Measurements from ENCODE around the gene TREX2.

Gene TREX2

DNA sequence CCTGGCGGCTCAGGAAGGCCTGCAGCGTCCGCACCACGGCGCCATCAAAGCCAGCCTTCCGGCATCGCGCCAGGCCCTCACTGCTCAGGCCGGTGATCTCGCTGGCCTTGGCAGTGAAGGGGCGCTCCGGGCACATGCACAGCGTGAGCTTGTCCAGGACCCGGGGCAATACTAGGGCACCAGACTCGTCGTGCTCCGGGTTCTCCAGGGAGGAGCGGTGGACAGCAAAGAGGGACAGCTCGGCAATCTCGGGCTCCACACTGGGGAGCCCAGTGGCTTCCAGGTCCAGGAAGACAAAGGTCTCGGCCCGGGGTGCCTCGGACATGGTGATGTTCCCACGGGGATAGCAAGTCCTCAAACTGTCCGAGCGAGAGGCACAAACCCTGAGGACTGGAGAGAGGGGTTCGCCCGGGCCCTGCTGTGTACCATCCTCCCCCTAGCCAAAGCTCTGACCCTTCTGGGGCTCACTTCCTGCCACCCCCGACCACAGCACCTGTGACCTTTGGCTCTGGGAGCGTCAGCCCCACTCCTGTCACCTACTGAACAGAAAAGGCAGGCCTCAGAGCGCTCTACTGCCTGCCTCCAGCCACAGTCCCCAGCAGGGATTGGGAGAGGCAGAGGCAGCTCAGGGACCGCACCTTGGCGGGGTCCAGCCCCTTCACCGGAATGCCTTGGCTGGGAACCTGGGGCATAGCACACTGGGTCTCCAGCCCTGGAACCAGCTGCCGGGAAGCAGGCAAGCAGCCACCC lies 575 bp downstream of the TREX2 start:
- ATAC-seq (replicated peaks) (no peak), DNase-seq (no peak)
- H3K36me3 Mint-ChIP-seq (ENCODE audit: insufficient read depth) = no peaks in the 10 kb centered on the region
- no peak overlapping the region for H3K27ac Mint-ChIP-seq
- no peaks in the 10 kb centered on the region for H3K27me3 Mint-ChIP-seq
- no peaks in the 10 kb centered on the region for H3K4me1 Mint-ChIP-seq (ENCODE audit: low read depth in 2 of 2)
- no peak overlapping the region for H3K4me3 Mint-ChIP-seq
- H3K9me3 Mint-ChIP-seq = no peaks in the 10 kb centered on the region

DNA sequence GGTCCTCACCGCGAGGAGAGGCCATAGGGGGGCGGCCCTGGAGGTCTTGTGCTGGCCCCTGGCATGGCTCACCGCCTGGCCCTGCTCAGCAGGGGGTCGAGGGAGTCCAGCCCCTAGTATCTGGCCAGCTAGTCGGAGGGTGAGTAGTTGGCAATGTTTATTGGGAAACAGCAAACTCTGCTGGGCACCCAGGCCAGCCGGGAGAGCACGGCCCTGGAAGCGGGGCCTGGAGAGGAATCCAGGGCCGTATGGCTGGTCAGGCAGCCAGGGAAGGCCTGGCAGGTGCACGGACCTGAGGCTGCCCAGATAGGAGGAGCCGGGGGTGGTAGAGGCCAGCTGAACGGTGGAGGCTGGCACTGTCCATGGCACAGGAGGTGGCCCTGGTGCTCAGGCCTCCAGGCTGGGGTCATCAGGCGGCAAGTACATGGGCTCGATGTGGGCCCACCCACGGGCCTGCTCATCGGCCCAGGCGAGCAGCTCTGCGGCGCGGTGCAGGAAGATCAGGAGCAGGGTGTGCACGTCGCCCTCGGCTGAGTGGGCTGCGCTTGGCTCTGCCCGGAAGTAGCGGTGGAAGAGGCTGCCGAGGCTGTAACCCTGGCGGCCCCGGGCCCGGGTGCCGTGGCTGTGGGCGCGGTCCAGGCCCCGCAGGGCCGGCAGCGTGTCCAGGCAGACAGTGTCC lies 1.4 kb downstream of the TREX2 start:
- no peak overlapping the region for H3K27ac Mint-ChIP-seq
- no peaks in the 10 kb centered on the region for H3K27me3 Mint-ChIP-seq
- DNase-seq = no peak
- no peaks in the 10 kb centered on the region for H3K4me1 Mint-ChIP-seq (ENCODE audit: low read depth in 2 of 2)
- no peaks in the 10 kb centered on the region for H3K36me3 Mint-ChIP-seq (ENCODE audit: insufficient read depth)
- H3K4me3 Mint-ChIP-seq = no peak overlapping the region
- ATAC-seq (replicated peaks) = no peak
- H3K9me3 Mint-ChIP-seq = no peaks in the 10 kb centered on the region

DNA sequence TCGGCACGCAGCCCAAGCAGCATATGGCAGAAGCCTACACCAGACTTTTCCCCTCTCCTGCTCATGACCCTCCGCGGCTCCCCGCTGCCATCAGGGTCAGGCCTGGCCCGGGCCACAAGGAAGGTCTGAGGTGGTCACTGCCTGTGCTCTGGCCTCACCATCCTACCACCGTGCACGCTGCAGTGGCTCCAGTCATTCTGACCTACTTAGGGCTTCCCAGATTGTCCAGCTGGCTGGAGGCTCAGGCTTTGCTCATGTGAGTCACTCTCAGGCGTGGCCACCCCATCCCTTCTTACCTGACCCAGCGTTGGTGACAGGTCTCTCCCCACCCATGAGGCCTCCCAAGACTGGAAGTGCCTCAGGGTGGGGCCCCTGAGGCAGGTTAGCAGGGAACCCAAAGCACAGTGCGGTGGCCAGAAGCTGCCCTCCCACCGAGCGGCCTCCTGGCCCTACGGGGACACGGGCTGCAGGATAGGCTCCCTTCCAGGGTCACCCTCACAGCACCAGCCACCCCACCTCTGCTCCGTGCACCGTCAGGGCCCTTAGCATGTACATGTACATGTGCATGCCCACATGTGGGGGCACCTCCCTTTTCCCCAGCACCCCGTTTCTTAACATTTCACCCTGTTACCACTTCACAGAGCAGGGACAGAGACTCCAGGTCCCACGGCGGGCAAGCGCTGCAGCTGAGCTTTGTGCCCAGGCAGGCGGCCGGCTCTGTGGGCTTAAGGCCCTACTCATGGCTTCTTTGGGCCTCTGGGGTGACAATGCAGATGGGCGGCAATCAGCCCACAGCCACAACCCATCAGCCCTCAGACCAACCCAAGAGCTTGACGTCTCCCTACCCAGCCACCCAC lies 2.2 kb downstream of the TREX2 start:
- ATAC-seq (replicated peaks) = no peak
- H3K27ac Mint-ChIP-seq = no peak overlapping the region
- H3K4me3 Mint-ChIP-seq = no peak overlapping the region
- H3K27me3 Mint-ChIP-seq = no peaks in the 10 kb centered on the region
- H3K9me3 Mint-ChIP-seq = no peaks in the 10 kb centered on the region
- DNase-seq = no peak
- no peaks in the 10 kb centered on the region for H3K4me1 Mint-ChIP-seq (ENCODE audit: low read depth in 2 of 2)
- no peaks in the 10 kb centered on the region for H3K36me3 Mint-ChIP-seq (ENCODE audit: insufficient read depth)

DNA sequence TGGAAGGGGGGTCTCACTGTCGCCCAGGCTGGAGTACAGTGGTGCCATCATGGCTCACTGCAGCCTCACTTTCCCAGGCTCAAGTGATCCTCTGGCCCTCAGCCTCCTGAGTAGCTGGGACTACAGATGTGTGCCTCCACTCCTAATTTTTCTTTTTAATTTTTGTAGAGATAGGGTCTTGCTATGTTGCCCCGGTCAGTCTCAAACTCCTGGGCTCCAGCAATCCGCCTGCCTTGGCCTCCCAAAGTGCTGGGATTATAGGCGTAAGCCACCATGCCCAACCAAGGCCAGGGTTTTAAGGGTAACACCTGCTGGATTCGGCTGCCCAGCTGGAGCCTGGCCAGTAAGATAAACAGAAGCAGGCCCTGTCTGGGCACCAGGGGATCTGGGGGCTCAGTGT lies 3.4 kb downstream of the TREX2 start:
- ATAC-seq (replicated peaks) (no peak), DNase-seq (no peak)
- H3K36me3 Mint-ChIP-seq (ENCODE audit: insufficient read depth) = no peaks in the 10 kb centered on the region
- H3K4me3 Mint-ChIP-seq = no peak overlapping the region
- H3K4me1 Mint-ChIP-seq (ENCODE audit: low read depth in 2 of 2) = no peaks in the 10 kb centered on the region
- H3K9me3 Mint-ChIP-seq = no peaks in the 10 kb centered on the region
- no peaks in the 10 kb centered on the region for H3K27me3 Mint-ChIP-seq
- no peak overlapping the region for H3K27ac Mint-ChIP-seq

DNA sequence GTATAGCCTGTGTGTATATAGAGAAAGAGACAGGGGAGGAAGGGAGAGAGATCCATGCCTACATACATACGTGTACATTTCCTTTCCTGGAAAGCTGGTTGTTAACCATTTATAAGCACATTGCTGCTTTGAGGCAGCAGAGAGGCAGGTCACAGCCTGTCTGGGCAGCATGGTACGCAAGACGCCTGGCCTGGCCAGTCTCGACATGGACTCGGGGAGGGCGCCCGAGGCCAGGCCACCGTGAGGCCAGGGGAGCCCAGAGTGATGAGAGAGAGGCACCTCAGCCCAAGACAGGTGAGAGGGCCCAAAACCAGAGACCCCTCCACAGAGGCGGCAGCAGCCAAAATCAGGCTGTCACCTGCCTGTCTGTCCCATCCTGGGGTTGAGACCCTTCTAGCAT lies 3.9 kb downstream of the TREX2 start:
- Mint-ChIP-seq H3K4me3 (no peak overlapping the region), H3K4me1 (ENCODE audit: low read depth in 2 of 2) (no peaks in the 10 kb centered on the region), H3K27ac (no peak overlapping the region), H3K27me3 (no peaks in the 10 kb centered on the region), H3K9me3 (no peaks in the 10 kb centered on the region), H3K36me3 (ENCODE audit: insufficient read depth) (no peaks in the 10 kb centered on the region)
- ATAC-seq (replicated peaks) (no peak), DNase-seq (no peak)

DNA sequence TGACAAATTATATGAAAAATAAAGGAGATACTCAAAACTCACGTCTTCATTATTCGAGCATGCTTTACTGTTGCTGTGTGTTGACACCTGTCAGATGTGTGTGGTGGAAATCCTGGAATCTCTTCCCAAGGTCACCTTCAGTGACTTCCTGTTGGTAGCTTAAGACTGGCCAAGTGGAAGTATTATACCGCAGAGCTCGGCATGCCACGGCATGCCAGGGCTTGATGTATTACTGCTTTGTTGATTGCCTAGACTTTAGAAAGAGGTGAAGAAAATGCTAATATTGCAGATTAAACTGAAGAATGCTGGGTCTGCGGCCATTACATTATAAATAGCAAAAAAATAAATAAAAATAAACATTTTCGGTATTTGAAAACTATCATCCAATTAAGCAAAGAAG lies 4.6 kb downstream of the TREX2 start:
- ATAC-seq (replicated peaks) (no peak), DNase-seq (no peak)
- H3K36me3 Mint-ChIP-seq (ENCODE audit: insufficient read depth) = no peaks in the 10 kb centered on the region
- H3K27ac Mint-ChIP-seq = no peak overlapping the region
- no peak overlapping the region for H3K4me3 Mint-ChIP-seq
- H3K27me3 Mint-ChIP-seq = no peaks in the 10 kb centered on the region
- H3K4me1 Mint-ChIP-seq (ENCODE audit: low read depth in 2 of 2) = no peaks in the 10 kb centered on the region
- no peaks in the 10 kb centered on the region for H3K9me3 Mint-ChIP-seq

DNA sequence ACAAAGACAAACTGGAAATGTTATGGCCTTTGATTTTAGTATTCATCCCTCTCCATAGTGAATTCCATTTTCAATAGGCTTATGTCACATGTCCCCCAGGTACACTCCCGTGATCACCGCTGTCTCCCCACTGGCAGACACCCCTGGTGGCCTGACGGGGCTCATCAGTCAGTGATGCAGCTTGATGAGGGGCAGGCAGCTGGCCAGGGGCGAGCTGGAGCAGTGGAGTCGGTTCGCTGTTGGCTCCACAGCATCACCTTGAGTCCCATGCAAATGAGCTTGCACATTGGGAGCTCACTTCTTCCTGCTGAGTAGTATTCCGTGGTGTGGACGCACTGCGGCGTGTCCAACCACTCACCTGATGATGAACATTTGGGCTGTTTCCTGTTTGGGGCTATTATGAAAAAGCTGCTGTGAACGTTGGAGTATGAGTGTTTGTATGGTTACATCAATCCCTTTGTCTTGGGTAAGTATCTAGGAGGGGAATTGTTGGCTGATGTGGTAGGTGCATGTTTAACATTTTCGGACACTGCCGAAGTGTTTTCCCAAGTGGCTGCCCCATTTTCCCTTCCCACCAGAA lies 5.2 kb downstream of the TREX2 start:
- no peaks in the 10 kb centered on the region for H3K36me3 Mint-ChIP-seq (ENCODE audit: insufficient read depth)
- H3K4me3 Mint-ChIP-seq = no peak overlapping the region
- DNase-seq (no peak), ATAC-seq (replicated peaks) (no peak)
- no peaks in the 10 kb centered on the region for H3K27me3 Mint-ChIP-seq
- no peaks in the 10 kb centered on the region for H3K4me1 Mint-ChIP-seq (ENCODE audit: low read depth in 2 of 2)
- no peaks in the 10 kb centered on the region for H3K9me3 Mint-ChIP-seq
- no peak overlapping the region for H3K27ac Mint-ChIP-seq

DNA sequence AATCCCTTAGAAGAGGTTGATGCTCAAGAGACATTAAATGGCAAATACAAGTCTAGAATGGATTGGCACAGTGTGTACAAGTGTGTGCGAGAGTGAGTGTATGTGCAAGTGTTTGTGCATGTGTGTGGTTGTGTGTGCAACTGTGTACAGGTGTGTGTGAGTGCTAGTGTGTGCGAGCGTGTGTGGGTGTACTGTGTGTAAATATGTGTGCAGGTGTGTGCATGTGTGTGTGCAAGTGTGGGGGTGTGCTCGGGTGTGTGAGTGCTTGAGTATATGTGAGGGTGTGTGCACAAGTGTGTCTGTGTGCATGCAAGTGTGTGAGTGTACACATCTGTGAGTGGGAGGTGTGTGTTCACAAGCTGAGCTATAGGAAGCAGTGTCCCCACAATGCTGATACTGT lies 5.9 kb downstream of the TREX2 start:
- no peaks in the 10 kb centered on the region for H3K4me1 Mint-ChIP-seq (ENCODE audit: low read depth in 2 of 2)
- DNase-seq (no peak), ATAC-seq (replicated peaks) (no peak)
- peaks cover 0 to 2% of the 10 kb centered on the region in 2 donors for H3K27me3 Mint-ChIP-seq
- H3K9me3 Mint-ChIP-seq = no peaks in the 10 kb centered on the region
- no peaks in the 10 kb centered on the region for H3K36me3 Mint-ChIP-seq (ENCODE audit: insufficient read depth)
- no peak overlapping the region for H3K4me3 Mint-ChIP-seq
- H3K27ac Mint-ChIP-seq = no peak overlapping the region

DNA sequence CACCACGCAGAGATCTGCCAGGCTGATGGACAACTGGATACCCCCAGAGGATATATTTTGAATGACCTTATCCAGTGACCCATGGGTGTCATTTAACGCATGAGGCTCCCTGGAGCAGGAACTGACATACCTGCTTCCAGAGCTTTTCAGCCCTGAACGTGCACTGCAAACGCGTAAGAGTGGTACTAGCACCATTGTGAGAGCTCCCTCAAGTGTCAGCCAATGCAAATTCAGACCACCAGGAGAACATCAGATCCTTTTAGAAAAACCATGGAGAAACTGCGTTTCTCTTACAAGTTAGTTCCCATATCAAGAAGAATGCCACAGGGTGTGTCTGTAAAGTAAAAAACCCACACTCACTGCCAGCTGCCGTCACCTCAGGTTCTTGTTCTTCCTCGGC lies 7.3 kb downstream of the TREX2 start:
- Mint-ChIP-seq H3K4me3 (no peak overlapping the region), H3K27me3 (peaks cover 0 to 9% of the 10 kb centered on the region in 2 donors)
- ATAC-seq (replicated peaks) = no peak

DNA sequence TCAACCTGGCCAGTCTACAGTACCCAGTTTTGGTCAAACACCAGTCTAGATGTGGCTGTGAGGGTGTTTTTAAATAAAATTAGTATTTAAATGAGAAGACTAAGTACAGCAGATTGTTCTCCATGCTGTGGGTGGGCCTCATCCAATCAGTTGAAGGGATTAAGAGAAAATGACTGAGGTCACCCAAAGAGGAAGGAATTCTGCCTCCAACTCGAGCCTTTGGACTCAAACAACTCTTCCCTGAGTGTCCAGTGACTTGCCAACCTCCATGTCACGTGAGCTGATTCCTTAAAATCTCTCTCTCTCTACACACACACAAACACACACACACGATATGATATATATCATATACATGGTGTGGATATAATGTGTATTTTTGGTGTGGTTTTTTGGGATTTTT lies 10.0 kb downstream of the TREX2 start:
- Mint-ChIP-seq H3K27me3 (peaks cover 0 to 9% of the 10 kb centered on the region in 2 donors), H3K27ac (no peak overlapping the region), H3K4me1 (ENCODE audit: low read depth in 2 of 2) (no peaks in the 10 kb centered on the region), H3K36me3 (ENCODE audit: insufficient read depth) (no peaks in the 10 kb centered on the region), H3K4me3 (no peak overlapping the region), H3K9me3 (no peaks in the 10 kb centered on the region)
- ATAC-seq (replicated peaks) (no peak), DNase-seq (no peak)

More for the DNA sequence above, 7.3 kb downstream of the TREX2 start:
- DNase-seq = no peak
- no peaks in the 10 kb centered on the region for H3K36me3 Mint-ChIP-seq (ENCODE audit: insufficient read depth)
- H3K27ac Mint-ChIP-seq = no peak overlapping the region
- H3K9me3 Mint-ChIP-seq = no peaks in the 10 kb centered on the region
- no peaks in the 10 kb centered on the region for H3K4me1 Mint-ChIP-seq (ENCODE audit: low read depth in 2 of 2)

DNA sequence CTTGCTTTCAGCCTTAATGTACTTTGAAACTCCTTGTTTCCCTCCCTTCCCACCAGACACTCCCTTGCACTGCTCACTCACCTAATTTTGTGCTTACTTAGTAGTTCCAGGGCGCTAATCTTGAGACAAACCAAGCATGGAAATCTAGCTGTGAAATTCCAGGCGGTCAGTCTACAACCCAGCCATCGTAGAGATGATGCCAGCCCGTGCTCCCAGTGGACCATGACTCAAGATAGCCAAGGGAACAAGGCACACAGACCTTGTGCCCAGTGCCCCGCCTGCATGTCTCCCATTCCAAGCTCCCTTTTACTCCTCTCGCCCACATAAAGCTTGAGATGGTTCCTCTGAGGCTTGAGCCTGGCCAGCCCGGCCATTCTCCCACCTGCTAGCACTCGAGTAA lies 11.1 kb downstream of the TREX2 start:
- H3K9me3 Mint-ChIP-seq = no peaks in the 10 kb centered on the region
- ATAC-seq (replicated peaks) (no peak), DNase-seq (no peak)
- H3K36me3 Mint-ChIP-seq (ENCODE audit: insufficient read depth) = no peaks in the 10 kb centered on the region
- no peak overlapping the region for H3K4me3 Mint-ChIP-seq
- H3K27me3 Mint-ChIP-seq = peaks cover 0 to 9% of the 10 kb centered on the region in 2 donors
- no peaks in the 10 kb centered on the region for H3K4me1 Mint-ChIP-seq (ENCODE audit: low read depth in 2 of 2)
- H3K27ac Mint-ChIP-seq = no peak overlapping the region

DNA sequence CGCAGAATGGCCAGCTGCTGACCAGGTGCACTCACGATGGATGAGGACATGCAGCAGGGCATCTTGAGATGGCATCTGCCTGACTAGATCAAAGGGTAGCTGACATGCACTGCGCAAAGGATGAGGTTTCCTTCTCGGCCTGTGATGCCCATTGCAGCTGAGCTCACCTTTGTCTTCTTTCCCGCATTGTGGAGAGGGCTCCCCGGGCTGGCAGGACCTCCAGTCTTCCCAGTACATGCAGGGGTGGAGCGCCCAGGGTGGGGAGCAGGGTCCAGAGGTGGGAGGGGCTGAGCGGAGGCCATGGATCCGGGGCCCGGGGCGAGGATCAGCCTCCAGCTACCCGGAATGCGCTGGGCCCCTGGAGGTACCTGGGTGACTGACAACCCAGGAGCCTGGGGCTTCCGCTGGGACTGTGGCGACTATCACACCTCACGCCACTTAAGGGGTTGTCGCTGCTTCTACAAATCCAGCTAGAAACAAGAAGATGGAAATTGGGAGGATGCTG lies 12.0 kb downstream of the TREX2 start:
- no peak overlapping the region for H3K4me3 Mint-ChIP-seq
- H3K27me3 Mint-ChIP-seq = peaks cover 0 to 9% of the 10 kb centered on the region in 2 donors
- ATAC-seq (replicated peaks) (no peak), DNase-seq (no peak)
- no peaks in the 10 kb centered on the region for H3K36me3 Mint-ChIP-seq (ENCODE audit: insufficient read depth)
- no peaks in the 10 kb centered on the region for H3K9me3 Mint-ChIP-seq
- H3K4me1 Mint-ChIP-seq (ENCODE audit: low read depth in 2 of 2) = no peaks in the 10 kb centered on the region
- no peak overlapping the region for H3K27ac Mint-ChIP-seq

DNA sequence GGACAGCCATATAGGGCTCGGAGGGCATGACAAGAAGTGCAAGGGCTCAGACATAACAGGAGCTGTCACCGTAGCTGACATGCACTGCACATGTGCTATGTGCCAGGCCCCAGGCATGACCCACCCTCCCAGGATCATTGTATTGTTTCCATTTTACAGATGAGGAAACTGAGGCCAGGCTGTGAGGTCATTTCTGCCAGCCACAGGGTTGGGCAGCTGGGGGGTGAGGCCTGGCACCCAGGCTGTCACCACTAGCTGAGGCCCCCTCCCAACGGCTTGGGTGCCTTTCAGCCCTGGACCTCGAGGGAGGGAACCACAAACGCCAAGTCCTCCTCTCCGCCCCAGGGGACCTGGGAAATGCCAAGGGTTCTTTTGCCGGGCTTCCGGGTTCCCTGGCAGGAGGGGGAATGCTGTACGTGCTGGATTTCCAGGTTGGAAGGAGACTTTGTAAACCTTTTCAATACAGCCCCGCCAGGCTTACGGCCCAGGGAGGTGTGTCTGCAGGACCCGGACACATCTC lies 12.6 kb downstream of the TREX2 start:
- no peak for ATAC-seq (replicated peaks)
- Mint-ChIP-seq H3K36me3 (ENCODE audit: insufficient read depth) (no peaks in the 10 kb centered on the region), H3K4me1 (ENCODE audit: low read depth in 2 of 2) (no peaks in the 10 kb centered on the region), H3K27ac (no peak overlapping the region), H3K27me3 (peaks cover 0 to 9% of the 10 kb centered on the region in 2 donors), H3K4me3 (no peak overlapping the region), H3K9me3 (no peaks in the 10 kb centered on the region)
- no peak for DNase-seq

All from effector memory CD8-positive, alpha-beta T cell (primary cell).